HG02943 (cell line): ENCODE results near the gene CC2D2A.

Source experiments
- ATAC-seq: cut with Tn5 transposase; IDR thresholded peaks from one replicate; pipeline ENCODE4 v1.9.1; 2021; ENCODE audit warnings: mild to moderate bottlenecking, low read depth, moderate library complexity; ENCODE audit not compliant: unreplicated experiment

The CC2D2A gene

GRCh38 chr4:15552557-15553362 lies 83.1 kb downstream of the CC2D2A start:
- ATAC-seq, result no peak

DNA sequence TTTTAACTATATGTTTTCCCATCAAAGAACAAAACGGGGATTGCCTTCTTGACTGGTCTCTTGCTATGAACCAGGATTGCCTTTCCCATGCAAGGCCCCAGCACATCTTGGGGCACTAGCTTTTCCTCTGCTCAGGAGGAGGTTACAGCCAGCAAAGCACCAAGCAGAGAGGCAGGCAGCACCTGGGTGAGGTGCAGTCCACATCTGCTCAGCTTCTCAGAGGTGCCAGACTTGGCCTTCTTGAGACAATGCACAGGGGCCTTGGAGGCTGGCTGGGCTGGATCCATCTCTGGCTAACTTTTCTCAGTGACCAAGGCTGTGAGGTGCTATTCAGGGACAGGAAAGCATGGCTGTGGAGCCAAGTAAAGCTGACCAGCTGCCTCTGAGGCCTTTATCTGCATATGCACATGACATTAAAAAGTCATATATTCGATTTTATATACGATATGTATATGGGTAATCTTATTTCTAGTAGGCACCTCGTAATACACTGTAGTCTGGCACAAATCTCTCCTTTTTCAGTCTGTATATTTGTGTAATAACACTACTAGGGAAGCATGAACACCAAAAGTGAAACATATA lies 86.9 kb downstream of the CC2D2A start:
- no peak for ATAC-seq

- no peak for ATAC-seq
Measured at GRCh38 chr4:15557786-15558550, 88.3 kb downstream of the CC2D2A start.

GRCh38 chr4:15558561-15558960 lies 88.9 kb downstream of the CC2D2A start:
- ATAC-seq, result no peak

- no peak for ATAC-seq
Measured at GRCh38 chr4:15562114-15562513, 92.4 kb downstream of the CC2D2A start.

GRCh38 chr4:15562623-15563022 lies 92.9 kb downstream of the CC2D2A start:
- ATAC-seq, result no peak

- no peak for ATAC-seq
Measured at GRCh38 chr4:15563871-15564270, 94.2 kb downstream of the CC2D2A start.

DNA sequence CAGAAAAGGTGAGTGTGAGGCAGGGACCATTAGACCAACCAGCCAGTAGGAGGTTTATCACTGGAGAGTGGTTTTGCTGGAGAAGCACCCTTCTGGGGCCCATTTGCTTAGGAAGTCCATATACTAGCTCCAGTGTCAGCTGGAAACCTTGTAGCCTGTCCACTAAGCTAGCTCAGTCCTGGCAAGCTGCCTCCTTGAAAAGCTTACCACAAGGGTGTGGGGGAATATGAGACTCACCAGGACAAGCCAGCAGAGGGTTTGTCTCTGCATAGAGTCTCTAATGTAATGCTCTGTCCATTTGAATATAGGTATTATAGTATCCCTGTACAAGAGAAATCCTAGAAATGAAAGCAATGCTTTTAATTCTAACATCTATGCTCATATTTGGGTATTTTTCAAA lies 99.1 kb downstream of the CC2D2A start:
- ATAC-seq, result no peak

DNA sequence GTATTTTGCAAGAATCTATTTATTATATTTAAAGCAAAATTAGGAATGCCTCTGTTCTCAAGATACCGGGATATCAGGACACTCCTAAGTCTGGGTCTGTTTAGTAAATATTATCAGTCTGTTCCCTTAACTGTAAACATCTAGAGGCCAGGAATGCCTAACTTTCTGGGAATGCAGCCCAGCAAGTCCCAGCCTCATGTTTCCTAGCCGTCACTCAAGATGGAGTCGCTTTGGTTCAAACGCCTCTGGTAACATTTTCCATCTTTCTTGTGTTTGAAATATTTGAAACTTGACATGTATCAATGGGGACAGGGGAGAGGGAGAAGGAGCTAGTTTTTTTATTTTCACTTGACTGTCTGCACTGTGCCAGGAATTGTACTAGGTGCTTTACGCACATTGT lies 100.1 kb downstream of the CC2D2A start:
- ATAC-seq, result no peak

DNA sequence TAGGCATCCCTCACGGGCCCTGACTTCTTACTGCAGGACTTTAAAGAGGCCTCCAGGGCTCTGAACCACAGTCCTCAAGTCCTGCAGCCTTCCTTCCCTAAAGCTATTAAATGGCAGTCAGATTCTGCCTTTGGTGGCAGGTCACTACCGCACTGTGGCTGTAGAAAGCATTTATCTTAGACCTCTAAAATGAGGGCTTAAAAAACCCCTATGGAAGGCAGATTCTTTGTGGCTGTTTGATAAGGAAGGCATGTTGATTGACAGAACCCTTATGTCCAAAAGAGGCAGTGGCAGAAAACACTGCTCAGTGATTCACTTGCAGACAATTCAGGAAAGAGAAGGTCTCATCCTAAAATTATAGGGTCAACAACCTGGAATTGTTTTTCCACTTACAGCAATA lies 106.3 kb downstream of the CC2D2A start:
- ATAC-seq, result no peak

GRCh38 chr4:15577508-15577907 lies 107.8 kb downstream of the CC2D2A start:
- ATAC-seq, result no peak

GRCh38 chr4:15584785-15585184 lies 115.1 kb downstream of the CC2D2A start:
- no peak for ATAC-seq

GRCh38 chr4:15585331-15585730 lies 115.6 kb downstream of the CC2D2A start:
- ATAC-seq, result no peak

DNA sequence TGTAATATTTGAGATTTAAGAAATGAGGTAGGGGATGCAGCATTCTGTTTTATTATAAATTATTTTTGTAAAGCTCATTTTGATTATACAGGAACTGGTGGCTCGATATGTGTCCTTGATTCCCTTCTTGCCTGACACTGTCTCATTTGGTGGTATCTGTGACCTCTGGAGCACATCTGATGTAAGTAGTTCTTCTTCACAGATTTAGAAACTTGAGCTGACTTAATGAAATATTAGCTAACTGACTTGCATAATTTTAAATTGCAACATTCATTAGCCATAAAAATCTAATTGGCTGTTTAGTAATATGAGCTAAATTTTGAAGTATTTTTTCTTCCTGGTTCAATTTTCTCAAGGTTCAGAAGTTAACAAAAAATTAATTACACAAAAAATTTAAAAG lies 116.4 kb downstream of the CC2D2A start:
- ATAC-seq, result no peak

DNA sequence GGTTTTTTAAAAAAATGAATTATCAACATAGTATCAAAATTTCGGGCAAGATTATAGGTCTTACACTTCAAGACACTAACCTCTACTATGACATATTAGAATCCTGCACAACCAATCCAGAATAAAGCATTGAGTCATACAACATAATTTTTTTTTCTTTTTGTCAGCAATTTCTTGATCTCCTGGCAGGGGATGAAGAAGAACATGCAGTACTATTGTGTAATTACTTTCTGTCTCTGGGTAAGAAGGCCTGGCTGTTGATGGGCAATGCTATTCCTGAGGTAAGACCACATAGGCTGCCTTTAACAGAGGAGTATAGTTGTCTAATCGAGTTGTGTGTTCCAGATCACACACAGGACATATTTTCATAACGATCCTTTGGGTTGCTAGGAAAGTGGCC lies 118.0 kb downstream of the CC2D2A start:
- no peak for ATAC-seq

- no peak for ATAC-seq
Measured at GRCh38 chr4:15592799-15593198, 123.1 kb downstream of the CC2D2A start.

DNA sequence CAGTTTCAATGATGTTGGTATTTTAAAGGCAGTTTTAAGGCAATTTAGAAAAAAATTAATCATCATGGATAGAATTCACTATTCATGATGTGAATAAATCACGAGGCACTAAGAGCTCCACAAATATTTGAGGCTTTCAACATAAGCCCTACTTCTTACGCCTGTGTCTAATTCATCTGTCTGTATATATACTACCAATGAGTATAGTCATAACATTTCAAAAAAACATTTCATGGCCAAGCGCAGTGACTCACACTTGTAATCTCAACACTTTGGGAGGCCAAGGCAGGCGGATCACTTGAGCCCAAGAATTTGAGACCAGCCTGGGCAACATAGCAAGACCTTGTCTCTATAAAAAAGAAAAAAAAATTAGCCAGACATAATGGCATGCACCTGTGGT lies 129.0 kb downstream of the CC2D2A start:
- no peak for ATAC-seq

DNA sequence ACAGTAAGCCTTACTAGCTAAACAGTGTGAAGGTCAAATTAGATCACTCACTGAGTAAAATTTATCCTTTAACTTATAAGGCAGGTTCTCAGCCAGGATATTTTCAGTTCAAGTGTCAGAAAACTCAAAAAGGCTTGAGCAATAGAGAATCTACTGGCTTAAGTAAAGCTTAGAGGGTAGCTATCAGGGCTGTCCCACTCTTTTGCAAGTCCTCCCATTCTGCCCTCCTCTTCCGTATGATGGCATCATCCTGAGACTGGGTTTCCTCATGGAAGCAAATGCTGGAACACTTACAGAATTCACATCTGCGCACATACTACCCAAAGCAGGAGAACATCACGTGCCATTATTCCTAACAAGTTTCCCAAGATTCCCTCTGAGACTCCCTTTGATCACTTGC lies 130.5 kb downstream of the CC2D2A start:
- ATAC-seq, result no peak

DNA sequence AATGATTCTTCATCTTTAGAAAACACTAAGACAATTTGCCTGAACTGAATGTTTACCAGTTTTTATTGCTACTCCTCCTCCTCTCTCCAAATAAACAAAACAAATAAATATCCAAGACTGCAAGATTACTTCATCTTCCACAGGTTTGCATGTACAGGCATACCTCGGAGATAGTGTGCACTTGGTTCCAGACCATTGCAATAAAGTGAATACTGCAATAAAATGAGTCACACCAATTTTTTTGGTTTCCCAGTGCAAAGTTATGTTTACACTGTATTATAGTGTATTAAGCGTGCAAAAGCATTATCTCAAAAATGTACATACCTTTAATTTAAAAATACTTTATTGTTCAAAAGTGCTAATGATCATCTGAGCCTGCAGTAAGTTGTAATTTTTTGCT lies 132.2 kb downstream of the CC2D2A start:
- no peak for ATAC-seq

DNA sequence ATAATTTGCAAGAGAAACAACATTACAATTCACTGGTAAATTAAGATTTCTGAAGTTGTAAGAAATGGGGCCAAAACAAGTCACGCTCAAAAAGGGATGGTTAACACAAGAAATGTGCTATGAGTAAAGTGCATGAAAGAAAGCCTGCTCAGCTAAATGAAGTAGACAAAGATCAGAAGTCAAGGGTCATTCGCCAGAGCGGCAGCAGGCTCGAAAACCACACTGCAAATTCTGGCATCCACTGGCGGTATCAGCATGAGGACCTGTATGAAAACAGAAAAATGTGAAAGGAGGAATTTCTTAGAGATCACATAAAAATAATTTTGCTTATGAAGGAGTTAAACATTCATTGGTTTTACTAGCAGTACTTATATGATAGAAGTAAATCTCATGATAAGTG lies 135.9 kb downstream of the CC2D2A start:
- ATAC-seq, result no peak

GRCh38 chr4:15610855-15611254 lies 141.2 kb downstream of the CC2D2A start:
- ATAC-seq, result no peak

DNA sequence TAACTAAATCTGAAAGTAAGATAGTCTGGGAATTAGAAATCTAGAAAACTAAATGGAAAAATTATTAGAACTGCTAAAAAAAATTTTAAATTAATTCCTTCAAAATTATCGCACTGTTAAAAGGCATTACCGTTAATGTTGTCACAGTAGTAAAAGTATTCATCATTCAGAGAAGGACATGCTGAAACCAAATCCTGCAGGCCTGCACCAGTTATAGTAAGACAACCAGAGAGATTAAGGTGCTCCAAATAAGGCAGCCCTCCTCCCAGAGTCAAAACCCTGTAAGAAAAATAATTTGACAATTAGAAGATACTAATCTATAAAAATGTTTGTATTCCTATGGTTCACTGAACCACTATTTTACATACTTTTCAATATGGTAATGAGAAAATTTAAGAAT lies 142.5 kb downstream of the CC2D2A start:
- ATAC-seq, result no peak
